Frontal cortex (tissue), 4 donors: ENCODE measurements around the gene WDR83. TPM values are rescaled to one million over a fixed set of nuclear protein-coding genes. Genes with fewer than 3 reads are reported as not detected.
A peak's percentile ranks its signal among the peaks of the same experiment; 100 is the strongest.
"Not testable (repeated sequence)": the region's sequence is repeated elsewhere in the genome, so short reads cannot be mapped to it uniquely, and the experiment has no call there.

Experiments
- DNase-seq, 2 donors: peaks; one replicate each; pipeline ENCODE4 v3.0.0; 2012; ENCODE audit warnings: low spot score in 2 of 2
- FAIRE-seq: peaks from 2 replicates; lab custom pipeline; 2012; peaks lifted over from hg19 to GRCh38; lab: Jason Lieb, UNC
- total RNA-seq: library from RNA; depleted of rRNA; stranded (reverse); fragments of >200 nt; gene quantifications from one replicate; pipeline ENCODE4 v1.2.3, GENCODE V29; 2014
- donor health status: control.
- donor health status: control.
- donor health status: control.

The WDR83 gene
- total RNA-seq, 1 donor from 2014 or later = 9.0 TPM

- no peak for FAIRE-seq
Measured at GRCh38 chr19:12680034-12680433, 13.4 kb downstream of the WDR83 start.

GRCh38 chr19:12681074-12681987, 14.7 kb downstream of the WDR83 start, which contains the start of gene DHPS:
DHPS (minus strand) TSS chr19:12681880; CDS start chr19:12681766, 114 bp downstream.
- FAIRE-seq = peak; percentile 10

More at GRCh38 chr19:12680034-12680433, 13.4 kb downstream of the WDR83 start:
- DNase-seq = no peak

GRCh38 chr19:12685831-12686230, 19.2 kb downstream of the WDR83 start:
- no peak for FAIRE-seq

More at GRCh38 chr19:12681074-12681987, 14.7 kb downstream of the WDR83 start, which contains the start of gene DHPS:
- peak; percentile 90 to 95 for DNase-seq

GRCh38 chr19:12687496-12688196, 21.0 kb downstream of the WDR83 start, which contains the start of gene GNG14:
GNG14 (plus strand) TSS chr19:12687998; CDS start chr19:12688049, 51 bp downstream.
- no peak for FAIRE-seq
- DNase-seq = no peak

More at GRCh38 chr19:12685831-12686230, 19.2 kb downstream of the WDR83 start:
- no peak for DNase-seq

- FAIRE-seq (no peak), DNase-seq (no peak)
Measured at GRCh38 chr19:12689012-12689411, 22.4 kb downstream of the WDR83 start.

DNA sequence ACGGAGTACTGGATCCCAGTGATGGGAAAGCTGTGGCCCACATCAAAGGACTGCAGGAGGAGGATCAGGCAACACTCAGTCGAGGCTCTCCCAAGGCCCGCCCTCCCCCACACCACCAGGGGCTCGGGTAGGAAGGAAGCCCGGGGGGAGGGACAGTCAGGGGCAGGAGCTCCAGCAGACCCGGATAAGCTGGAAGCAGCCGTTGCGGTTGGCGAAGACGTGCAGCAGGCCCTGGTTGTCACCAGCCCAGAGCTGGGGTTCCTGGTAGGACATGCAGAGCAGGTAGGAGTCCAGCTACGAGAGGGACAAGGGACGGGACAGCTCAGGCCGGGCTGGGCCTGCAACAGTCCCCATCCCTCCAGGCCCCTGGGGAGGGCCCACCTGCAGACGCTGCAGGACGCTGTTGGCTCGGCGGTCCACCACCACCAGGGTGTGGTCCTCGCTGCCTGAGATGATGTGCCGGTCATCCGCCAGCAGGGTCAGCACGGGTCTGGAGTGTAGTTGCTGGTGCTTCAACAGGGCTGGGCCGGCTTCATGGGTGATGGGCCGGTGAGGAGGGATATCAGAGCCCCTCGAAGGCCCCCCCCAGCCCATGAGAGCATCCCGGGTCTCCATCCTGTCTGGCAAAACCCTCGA, 23.1 kb downstream of the WDR83 start:
- DNase-seq (no peak), FAIRE-seq (no peak)

DNA sequence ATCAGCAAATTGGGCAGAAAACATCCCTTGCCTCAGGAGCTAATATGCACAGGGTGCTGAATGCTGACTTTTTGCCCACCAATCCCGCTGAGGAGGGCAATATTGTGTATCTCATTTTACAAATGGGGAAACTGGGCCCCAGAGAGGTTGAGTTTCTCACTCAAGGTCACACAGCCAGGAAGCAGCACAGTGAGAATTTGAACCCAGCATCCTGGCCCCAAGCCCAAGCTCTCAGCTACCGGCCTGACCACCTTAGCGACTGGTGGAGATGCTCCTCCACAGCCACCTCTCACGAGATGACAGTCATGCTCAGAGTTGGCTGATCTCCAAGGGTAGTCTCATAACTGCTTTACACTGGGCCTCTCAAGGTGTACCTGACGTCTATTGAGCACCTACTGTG, 26.4 kb downstream of the WDR83 start:
- no peak for DNase-seq
- FAIRE-seq = no peak

DNA sequence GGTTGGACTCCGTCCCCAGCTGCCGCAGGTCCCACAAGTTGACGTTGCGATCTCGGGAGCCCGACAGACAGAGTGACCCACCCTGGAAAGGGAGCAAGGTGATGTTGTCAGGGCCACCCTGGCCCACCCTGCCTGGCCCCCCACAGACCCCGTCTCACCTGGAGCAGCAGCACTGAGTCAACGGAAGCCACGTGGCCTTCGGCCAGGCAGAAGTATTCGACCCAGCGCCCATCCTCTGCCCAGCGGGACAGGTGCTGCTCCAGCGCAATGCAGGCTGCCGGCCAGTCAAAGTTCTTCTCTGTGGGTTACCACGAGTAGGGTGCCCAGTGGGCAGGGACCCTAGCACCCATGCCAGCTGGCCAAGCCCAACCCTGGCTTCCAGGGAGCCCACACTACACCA, 28.0 kb downstream of the WDR83 start:
- FAIRE-seq (no peak), DNase-seq (no peak)

DNA sequence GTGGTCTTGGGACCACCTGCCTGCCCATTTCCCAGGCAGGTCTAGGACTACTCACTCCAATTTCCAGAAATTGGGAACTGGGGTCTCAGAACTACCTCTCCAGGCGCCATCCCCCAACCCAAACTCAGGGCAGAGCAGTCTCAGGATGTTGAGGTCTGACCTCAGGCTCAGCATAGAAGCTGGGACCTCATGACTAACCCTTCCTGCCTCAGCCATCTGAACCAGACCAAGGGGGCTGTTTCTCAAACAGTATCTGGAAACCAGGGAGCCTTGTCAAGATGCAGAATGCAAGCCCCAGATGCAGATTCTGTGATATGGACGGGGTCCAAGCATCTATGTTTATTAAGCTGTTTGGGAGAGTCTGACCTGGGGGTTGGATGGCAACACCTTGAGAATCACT, 28.5 kb downstream of the WDR83 start:
- FAIRE-seq = no peak

DNA sequence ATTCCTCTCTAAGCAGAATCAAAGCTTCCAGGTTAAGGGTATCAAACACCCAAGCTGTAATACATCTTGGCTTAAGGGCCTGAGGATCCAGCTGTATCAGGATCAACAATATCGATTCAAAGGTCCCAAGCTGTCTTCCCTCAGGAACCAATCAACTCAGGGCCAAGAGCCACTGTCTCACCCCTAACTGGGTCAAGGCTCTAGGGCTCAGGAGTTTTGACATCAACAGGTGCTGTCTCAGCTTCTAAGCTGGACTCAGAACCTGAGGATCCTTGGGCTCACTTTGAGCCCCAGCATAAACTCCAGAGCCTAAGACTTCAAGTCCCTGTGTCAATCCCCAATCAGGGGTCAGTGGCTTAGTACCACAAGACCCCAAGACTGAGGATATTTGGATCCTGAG, 28.9 kb downstream of the WDR83 start:
- no peak for DNase-seq
- no peak for FAIRE-seq

More for the DNA sequence above, 28.5 kb downstream of the WDR83 start:
- no peak for DNase-seq

GRCh38 chr19:12695997-12696365, 29.4 kb downstream of the WDR83 start:
- DNase-seq (no peak), FAIRE-seq (no peak)

DNA sequence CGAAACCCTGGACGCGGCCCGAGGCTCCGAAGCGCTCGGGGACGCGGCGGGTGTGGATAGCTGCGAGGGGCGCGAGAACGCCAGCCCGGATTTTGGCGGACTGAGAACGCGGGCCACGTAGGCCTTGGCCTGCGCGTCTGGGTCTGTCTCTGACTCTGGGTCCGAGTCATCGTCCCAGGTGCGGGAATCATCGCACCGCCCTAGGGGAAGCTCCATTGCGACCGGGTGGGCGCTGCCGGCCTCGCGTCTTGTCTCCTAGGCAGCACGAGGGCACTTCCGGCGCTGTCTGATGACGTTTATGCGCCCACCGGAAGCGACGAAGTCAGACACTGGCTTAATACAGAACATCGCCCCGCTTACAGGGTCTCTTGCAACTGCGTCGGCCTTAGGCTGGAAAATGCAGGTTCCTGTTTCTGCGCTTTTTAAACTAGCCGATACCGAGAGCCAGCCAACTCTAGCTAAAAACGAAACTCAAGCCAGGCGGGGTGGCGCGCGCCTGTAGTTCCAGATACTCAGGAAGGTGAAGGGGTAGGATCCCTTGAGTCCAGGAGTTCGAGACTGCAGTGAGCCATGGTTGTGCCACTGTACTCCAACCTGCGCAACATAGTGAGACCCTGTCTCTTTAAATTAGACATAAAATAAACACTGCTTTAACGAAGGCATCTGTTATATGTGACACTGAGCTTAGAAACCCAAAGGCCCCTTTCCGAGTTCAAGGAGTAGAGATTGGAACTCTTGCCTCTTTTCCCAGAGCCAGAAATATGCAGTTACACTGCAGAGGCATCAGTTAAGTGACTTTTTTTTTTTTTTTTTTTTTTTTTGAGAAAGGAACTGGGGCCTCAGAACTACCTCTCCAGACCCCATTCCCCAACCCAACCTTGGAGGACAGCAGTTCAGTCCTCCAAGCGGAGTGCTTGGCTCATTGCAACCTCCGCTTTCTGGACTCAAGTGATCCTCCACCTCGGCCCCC, 30.0 kb downstream of the WDR83 start, which contains the start of gene FBXW9:
Gene FBXW9 (minus strand): TSS at position 266 of the 970 bp plus-strand sequence. CDS start 50 bp downstream, at position 216.
- DNase-seq = peak; percentile 100
- no peak for FAIRE-seq

- DNase-seq, FAIRE-seq: not testable (repeated sequence)
Measured at GRCh38 chr19:12697425-12697824, 30.8 kb downstream of the WDR83 start.

GRCh38 chr19:12698138-12698537, 31.5 kb downstream of the WDR83 start:
- DNase-seq = no peak
- no peak for FAIRE-seq

DNA sequence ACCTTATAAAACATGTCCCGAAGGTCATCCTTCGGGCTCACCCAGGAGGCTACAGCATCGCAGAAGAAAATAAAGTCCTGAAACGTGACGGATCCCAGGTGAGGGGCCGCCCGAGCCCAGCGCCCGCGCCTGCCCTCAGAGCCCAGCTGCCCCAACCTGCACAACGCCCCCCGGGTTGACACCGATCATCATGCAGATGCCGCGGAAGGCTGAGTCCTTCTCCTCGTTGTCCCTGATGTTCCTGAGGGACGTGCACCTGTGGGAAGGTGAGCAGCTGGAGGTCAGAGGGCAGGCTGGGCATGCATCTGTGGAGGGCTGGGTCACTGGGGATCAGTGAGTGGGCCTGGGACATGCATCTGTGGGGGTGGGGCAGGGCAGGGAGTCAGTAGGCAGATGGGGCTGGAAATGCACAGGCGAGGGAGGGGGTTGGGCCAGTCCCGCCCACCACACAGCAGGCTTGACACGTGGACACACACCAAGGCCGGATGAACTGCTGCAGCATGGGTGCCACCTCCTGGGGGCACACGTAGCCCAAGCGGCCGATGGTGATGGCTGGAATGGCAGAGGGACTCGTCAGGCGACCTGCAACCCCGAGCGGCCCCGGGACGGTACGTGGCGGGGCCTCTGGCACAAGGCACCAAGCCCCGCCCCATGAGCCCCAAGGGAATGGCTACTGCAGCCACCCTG, 35.1 kb downstream of the WDR83 start:
- FAIRE-seq (no peak), DNase-seq (no peak)

GRCh38 chr19:12703046-12703445, 36.4 kb downstream of the WDR83 start:
- DNase-seq (peak in 1 of 2 donors; percentile 50), FAIRE-seq (no peak)

DNA sequence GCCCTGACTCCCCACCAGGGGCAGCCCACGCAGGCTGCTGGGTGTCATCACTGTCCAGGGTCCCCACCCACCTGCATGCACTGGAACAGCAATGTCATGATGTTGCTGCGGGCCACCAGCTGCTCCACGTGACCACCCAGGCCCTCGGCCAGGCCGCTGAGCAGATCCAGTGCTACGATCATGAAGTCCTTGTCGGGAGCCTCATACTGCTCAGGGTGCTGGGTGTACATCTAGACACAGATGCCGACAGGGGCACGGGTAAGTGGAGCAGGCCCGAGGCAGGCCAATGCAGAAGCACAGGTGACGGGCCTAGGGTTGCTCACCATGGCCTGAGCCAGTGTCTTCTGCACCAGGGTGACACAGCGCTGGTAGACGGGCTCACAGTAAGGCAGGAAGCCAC, 38.6 kb downstream of the WDR83 start:
- no peak for DNase-seq
- FAIRE-seq = no peak

DNA sequence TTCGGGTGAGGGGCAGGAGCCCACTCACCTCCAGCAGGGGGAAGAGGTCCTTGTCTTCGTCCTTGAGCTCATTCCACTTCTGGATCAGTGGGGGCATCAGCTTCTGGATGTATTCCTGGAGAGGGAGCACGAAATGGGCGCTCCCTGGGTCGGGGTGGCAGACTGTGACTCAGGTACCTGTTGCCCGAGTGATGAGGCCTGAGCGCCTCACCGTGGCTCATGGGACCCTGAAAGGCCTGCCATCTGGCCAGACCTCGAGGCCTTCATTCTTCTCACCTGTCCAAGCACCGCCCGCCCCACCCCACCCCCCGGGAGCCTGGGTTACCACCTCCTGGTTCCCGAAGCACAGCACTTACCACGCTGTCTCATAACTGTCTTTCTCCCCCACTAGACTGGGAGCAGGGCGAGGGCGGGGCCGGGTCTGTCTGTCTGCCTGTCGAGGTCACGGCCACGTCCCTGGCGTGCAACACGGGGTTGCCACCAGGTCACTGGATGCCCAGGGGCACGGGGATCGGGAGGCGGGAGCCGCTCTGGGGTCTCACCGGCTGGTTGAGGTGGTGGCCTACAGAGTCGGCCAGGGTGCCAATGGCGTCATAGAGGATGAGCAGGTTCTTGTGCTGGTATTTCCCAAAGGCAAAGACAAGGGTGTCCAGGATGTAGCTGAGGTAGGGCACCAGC, 39.2 kb downstream of the WDR83 start:
- FAIRE-seq (no peak), DNase-seq (no peak)
